Smooth muscle cell (in vitro differentiated cells): ENCODE results near the gene NDUFV1. TPM values are rescaled to one million over a fixed set of nuclear protein-coding genes. Genes with fewer than 3 reads are reported as not detected.
A peak's percentile ranks its signal among the peaks of the same experiment; 100 is the strongest.

Experiments used
- DNase-seq: peaks from one replicate; lab custom pipeline; 2025; ENCODE audit not compliant: unreplicated experiment; lab: John Stamatoyannopoulos, UW
- H2AFZ ChIP-seq: fragments of 200-600 bp; sonication (generic); 2 replicates; pipeline ENCODE4 v1.6.0; 2016; ENCODE audit warnings: antibody characterized with exemption, low read depth, mild to moderate bottlenecking
- H3F3A ChIP-seq: fragments of 200-600 bp; sonication (generic); 2 replicates; pipeline ENCODE4 v1.6.0; 2017; ENCODE audit warnings: antibody characterized with exemption, low read depth
- H3K27ac ChIP-seq: fragments of 200-600 bp; sonication (generic); 2 replicates; pipeline ENCODE4 v1.5.1; 2016; ENCODE audit warnings: low read depth, mild to moderate bottlenecking
- H3K27me3 ChIP-seq: fragments of 200-600 bp; sonication (generic); 2 replicates; pipeline ENCODE4 v1.6.1; 2016; ENCODE audit warnings: low read depth, mild to moderate bottlenecking
- H3K36me3 ChIP-seq: fragments of 200-600 bp; sonication (generic); 2 replicates; pipeline ENCODE4 v1.5.1; 2016; ENCODE audit warnings: low read depth
- H3K4me1 ChIP-seq: fragments of 200-600 bp; sonication (generic); 2 replicates; pipeline ENCODE4 v1.5.1; 2016; ENCODE audit warnings: low read depth
- H3K4me2 ChIP-seq: fragments of 200-600 bp; sonication (generic); 2 replicates; pipeline ENCODE4 v1.6.0; 2016; ENCODE audit warnings: mild to moderate bottlenecking
- H3K4me3 ChIP-seq: fragments of 200-600 bp; sonication (generic); 2 replicates; pipeline ENCODE4 v1.5.1; 2016; ENCODE audit warnings: mild to moderate bottlenecking
- H3K79me2 ChIP-seq: fragments of 200-600 bp; sonication (generic); 2 replicates; pipeline ENCODE4 v1.6.0; 2016; ENCODE audit warnings: low read depth, mild to moderate bottlenecking
- H3K9ac ChIP-seq: fragments of 200-600 bp; sonication (generic); 2 replicates; pipeline ENCODE4 v1.6.0; 2016; ENCODE audit warnings: low read depth
- H3K9me3 ChIP-seq: fragments of 200-600 bp; sonication (generic); replicated peaks from 2 replicates; pipeline ENCODE4 v1.5.1; 2016; ENCODE audit warnings: low read depth
- H4K20me1 ChIP-seq: fragments of 200-600 bp; sonication (generic); 2 replicates; pipeline ENCODE4 v1.6.0; 2016; ENCODE audit warnings: low read depth
- CTCF ChIP-seq: fragments of 200-600 bp; sonication (generic); IDR thresholded peaks from 2 replicates; pipeline ENCODE4 v1.5.1; 2017; ENCODE audit warnings: borderline replicate concordance, mild to moderate bottlenecking, antibody characterized with exemption; ENCODE audit not compliant: insufficient read depth, poor library complexity, severe bottlenecking
- WGBS: methylation state at CpG from one replicate; pipeline ENCODE4 v1.1.7; 2016; ENCODE audit warnings: low lambda C conversion rate; 5-methylcytosine and 5-hydroxymethylcytosine counted together
- polyA plus RNA-seq: library from polyadenylated mRNA; unstranded; fragments of >200 nt; fragmentation: Nextera tagmentation; extraction: Ambion mirVana; gene quantifications from 2 replicates; pipeline ENCODE4 v1.2.1, GENCODE V29; 2016
- total RNA-seq: library from RNA; depleted of rRNA; stranded (reverse); fragments of >200 nt; gene quantifications from 2 replicates; pipeline ENCODE4 v1.2.3, GENCODE V29; 2014

The NDUFV1 gene
- total and polyA plus RNA-seq, 2 experiments from 2014 or later = 111 to 201 TPM

DNA sequence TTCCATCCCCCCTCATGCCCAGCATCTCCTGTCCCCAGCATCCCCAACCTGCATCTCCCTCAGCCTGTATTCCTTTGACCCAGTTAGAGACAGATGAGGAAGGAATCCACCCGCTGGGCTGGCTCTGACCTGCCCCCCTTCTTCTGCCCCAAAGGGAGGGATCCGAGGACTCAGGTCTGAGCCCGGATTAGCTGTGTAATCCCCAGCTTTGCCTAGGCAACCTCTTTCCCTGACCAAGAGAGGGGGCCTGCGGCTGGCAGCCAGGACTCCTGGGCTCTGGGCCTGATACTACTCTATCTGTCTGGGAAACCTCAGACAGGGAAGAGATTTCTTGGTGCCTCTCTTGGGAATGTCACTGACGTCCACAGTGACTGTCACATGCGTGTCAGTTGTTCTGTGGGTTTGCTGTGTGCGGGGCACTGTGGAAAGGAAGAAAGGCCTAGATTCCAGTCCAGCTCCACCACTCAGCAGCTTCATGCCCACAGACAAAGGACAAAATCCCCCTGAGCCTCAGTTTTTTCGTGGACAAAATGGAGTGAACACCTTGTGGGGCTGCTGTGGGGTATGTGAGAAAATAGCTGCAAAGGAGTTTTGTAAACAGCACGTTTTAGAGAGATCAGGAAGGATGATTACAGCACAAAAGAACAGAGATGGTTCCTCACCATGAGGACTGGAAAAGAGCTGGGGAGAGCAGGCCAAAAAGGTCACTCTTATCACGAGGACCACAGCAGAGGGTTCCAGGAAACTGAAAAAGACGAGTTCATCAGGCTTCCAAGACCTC lies 1.3 kb upstream of the NDUFV1 start:
- Histone ChIP-seq H3F3A (no peaks in the 10 kb centered on the region), H3K4me2 (no peak overlapping the region), H3K27me3 (no peaks in the 10 kb centered on the region), H3K9ac (no peak overlapping the region), H3K4me3 (no peak overlapping the region), H3K27ac (no peak overlapping the region), H4K20me1 (no peaks in the 10 kb centered on the region), H3K36me3 (no peaks in the 10 kb centered on the region), H3K9me3 (no peaks in the 10 kb centered on the region), H2AFZ (no peak overlapping the region), H3K79me2 (peaks cover 16% of the 10 kb centered on the region), H3K4me1 (peaks cover 18% of the 10 kb centered on the region)
- no peak for TF ChIP-seq CTCF
- WGBS = 72% methylated on average over 11 of the region's 11 CpGs
- DNase-seq = no peak

GRCh38 chr11:67606093-67606491 lies 644 bp upstream of the NDUFV1 start:
- 70% methylated on average over 17 of the region's 17 CpGs for WGBS
- Histone ChIP-seq H3K4me3 (peak overlapping the region; percentile 71), H3K27me3 (no peaks in the 10 kb centered on the region), H3K4me1 (peaks cover 18% of the 10 kb centered on the region), H2AFZ (peak overlapping the region; percentile 87), H3K9ac (peak overlapping the region; percentile 84), H3F3A (no peaks in the 10 kb centered on the region), H3K27ac (no peak overlapping the region), H3K9me3 (no peaks in the 10 kb centered on the region), H4K20me1 (no peaks in the 10 kb centered on the region), H3K36me3 (no peaks in the 10 kb centered on the region), H3K4me2 (peak overlapping the region; percentile 87), H3K79me2 (peaks cover 16% of the 10 kb centered on the region)
- TF ChIP-seq CTCF = no peak
- DNase-seq = no peak

DNA sequence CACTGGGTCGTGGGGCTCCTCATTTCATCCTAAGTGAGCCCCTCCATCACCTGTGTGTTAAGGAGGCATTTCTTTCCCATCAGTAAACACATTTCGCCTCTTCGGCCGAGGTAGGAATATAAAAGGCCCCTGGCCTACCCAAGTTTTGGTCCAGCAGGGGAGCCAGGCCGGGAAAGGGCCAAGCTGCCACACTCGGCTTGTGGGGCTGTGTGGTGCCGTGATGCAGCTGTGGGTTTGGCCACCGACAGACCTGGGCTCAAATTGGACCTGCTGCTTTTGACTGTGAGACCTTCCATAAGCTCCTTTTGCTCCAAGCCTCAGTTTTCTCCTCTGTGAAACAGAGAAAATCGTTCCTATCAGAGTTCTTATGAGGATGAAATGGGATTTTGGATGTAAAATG lies 771 bp downstream of the NDUFV1 start:
- TF ChIP-seq CTCF = no peak
- H2AFZ ChIP-seq = no peak overlapping the region
- no peaks in the 10 kb centered on the region for H3F3A ChIP-seq
- no peaks in the 10 kb centered on the region for H4K20me1 ChIP-seq
- peak overlapping the region; percentile 87 for H3K4me2 ChIP-seq
- H3K9me3 ChIP-seq = no peaks in the 10 kb centered on the region
- 65% methylated on average over 9 of the region's 9 CpGs for WGBS
- peaks cover 16% of the 10 kb centered on the region for H3K79me2 ChIP-seq
- peak overlapping the region; percentile 71 for H3K4me3 ChIP-seq
- peaks cover 18% of the 10 kb centered on the region for H3K4me1 ChIP-seq
- H3K27me3 ChIP-seq = no peaks in the 10 kb centered on the region
- peak overlapping the region; percentile 84 for H3K9ac ChIP-seq
- no peaks in the 10 kb centered on the region for H3K36me3 ChIP-seq
- DNase-seq = no peak
- H3K27ac ChIP-seq = no peak overlapping the region

DNA sequence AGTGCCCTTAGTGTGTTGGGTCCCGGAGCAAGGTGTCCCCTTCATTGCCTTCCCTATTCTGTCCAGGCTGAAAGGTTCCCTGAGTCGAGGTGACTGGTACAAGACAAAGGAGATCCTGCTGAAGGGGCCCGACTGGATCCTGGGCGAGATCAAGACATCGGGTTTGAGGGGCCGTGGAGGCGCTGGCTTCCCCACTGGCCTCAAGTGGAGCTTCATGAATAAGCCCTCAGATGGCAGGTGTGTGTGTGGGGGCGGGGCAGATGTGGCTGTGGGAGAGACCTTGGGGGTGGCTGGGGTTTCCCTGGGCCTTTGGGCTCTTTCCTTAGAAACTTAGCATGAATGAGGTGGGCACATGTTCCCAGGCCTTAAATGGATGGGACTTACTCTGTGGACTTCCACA lies 1.8 kb downstream of the NDUFV1 start:
- Histone ChIP-seq H3K79me2 (peaks cover 16% of the 10 kb centered on the region), H4K20me1 (no peaks in the 10 kb centered on the region), H3K4me3 (no peak overlapping the region), H3K4me2 (no peak overlapping the region), H3K9ac (no peak overlapping the region), H3K27me3 (no peaks in the 10 kb centered on the region), H3K36me3 (no peaks in the 10 kb centered on the region), H3K27ac (no peak overlapping the region), H3F3A (no peaks in the 10 kb centered on the region), H3K9me3 (no peaks in the 10 kb centered on the region), H3K4me1 (peaks cover 18% of the 10 kb centered on the region), H2AFZ (no peak overlapping the region)
- no peak for TF ChIP-seq CTCF
- WGBS = 97% methylated on average over 8 of the region's 8 CpGs
- DNase-seq = no peak
